Osteocyte (in vitro differentiated cells): ENCODE data around the gene SMAD3. TPM values are rescaled to one million over a fixed set of nuclear protein-coding genes. Genes with fewer than 3 reads are reported as not detected.

Experiments used
- DNase-seq: peaks from one replicate; pipeline ENCODE4 v3.0.0; 2021; ENCODE audit warnings: mixed read lengths; ENCODE audit not compliant: unreplicated experiment; ENCODE audit errors: extremely low spot score
- H3K27ac Mint-ChIP-seq: one replicate; pipeline ENCODE4 v1.8.0; 2021; ENCODE audit warnings: mild to moderate bottlenecking, mixed read lengths; ENCODE audit not compliant: unreplicated experiment
- H3K27me3 Mint-ChIP-seq: one replicate; pipeline ENCODE4 v1.8.0; 2021; ENCODE audit warnings: mixed read lengths; ENCODE audit not compliant: unreplicated experiment
- H3K36me3 Mint-ChIP-seq: one replicate; pipeline ENCODE4 v1.8.0; 2021; ENCODE audit warnings: mixed read lengths; ENCODE audit not compliant: unreplicated experiment
- H3K4me1 Mint-ChIP-seq: one replicate; pipeline ENCODE4 v1.8.0; 2021; ENCODE audit warnings: mixed read lengths; ENCODE audit not compliant: unreplicated experiment
- H3K4me3 Mint-ChIP-seq: one replicate; pipeline ENCODE4 v1.8.0; 2021; ENCODE audit warnings: mild to moderate bottlenecking, moderate library complexity, mixed read lengths; ENCODE audit not compliant: unreplicated experiment
- H3K9me3 Mint-ChIP-seq: one replicate; pipeline ENCODE4 v1.8.0; 2021; ENCODE audit warnings: mixed read lengths; ENCODE audit not compliant: unreplicated experiment
- CTCF ChIP-seq: fragments of 200-600 bp; sonication (generic); IDR thresholded peaks from 2 replicates; pipeline ENCODE4 v1.5.0; 2021; ENCODE audit warnings: antibody characterized with exemption, mild to moderate bottlenecking, moderate library complexity
- total RNA-seq: library from RNA; stranded (reverse); gene quantifications from 2 replicates; pipeline ENCODE4 v1.2.1, GENCODE V29; 2021

SMAD3 gene
- total RNA-seq, 1 donor from 2014 or later: 39.7 TPM

GRCh38 chr15:67166280-67167009 lies 101.0 kb downstream of the SMAD3 start:
- H3K27ac Mint-ChIP-seq: peak overlapping the region; percentile 87
- H3K9me3 Mint-ChIP-seq: no peaks in the 10 kb centered on the region
- no peak for TF ChIP-seq CTCF
- H3K4me1 Mint-ChIP-seq: peaks cover 61% of the 10 kb centered on the region
- no peak for DNase-seq
- no peaks in the 10 kb centered on the region for H3K27me3 Mint-ChIP-seq
- peak overlapping the region; percentile 22 for H3K4me3 Mint-ChIP-seq
- H3K36me3 Mint-ChIP-seq: peaks cover 32% of the 10 kb centered on the region

- no peak overlapping the region for H3K4me3 Mint-ChIP-seq
- peaks cover 60% of the 10 kb centered on the region for H3K4me1 Mint-ChIP-seq
- H3K27ac Mint-ChIP-seq: peak overlapping the region; percentile 27
- no peaks in the 10 kb centered on the region for H3K27me3 Mint-ChIP-seq
- DNase-seq: no peak
- TF ChIP-seq CTCF: no peak
- no peaks in the 10 kb centered on the region for H3K9me3 Mint-ChIP-seq
- peaks cover 34% of the 10 kb centered on the region for H3K36me3 Mint-ChIP-seq
Measured at GRCh38 chr15:67167091-67167490, 101.7 kb downstream of the SMAD3 start.

- TF ChIP-seq CTCF: no peak
- DNase-seq: no peak
- Mint-ChIP-seq H3K27ac (no peak overlapping the region), H3K27me3 (no peaks in the 10 kb centered on the region), H3K36me3 (peaks cover 47% of the 10 kb centered on the region), H3K4me1 (peaks cover 53% of the 10 kb centered on the region), H3K4me3 (no peak overlapping the region), H3K9me3 (no peaks in the 10 kb centered on the region)
Measured at GRCh38 chr15:67168694-67169093, 103.3 kb downstream of the SMAD3 start.

GRCh38 chr15:67170143-67170925 lies 104.9 kb downstream of the SMAD3 start:
- Mint-ChIP-seq H3K9me3 (no peaks in the 10 kb centered on the region), H3K27me3 (no peaks in the 10 kb centered on the region), H3K4me1 (peaks cover 53% of the 10 kb centered on the region), H3K36me3 (peaks cover 56% of the 10 kb centered on the region), H3K4me3 (no peak overlapping the region), H3K27ac (no peak overlapping the region)
- DNase-seq: no peak
- no peak for TF ChIP-seq CTCF

GRCh38 chr15:67171471-67171870 lies 106.1 kb downstream of the SMAD3 start:
- Mint-ChIP-seq H3K4me1 (peaks cover 53% of the 10 kb centered on the region), H3K9me3 (no peaks in the 10 kb centered on the region), H3K27ac (no peak overlapping the region), H3K36me3 (peaks cover 62% of the 10 kb centered on the region), H3K27me3 (no peaks in the 10 kb centered on the region), H3K4me3 (no peak overlapping the region)
- DNase-seq: no peak
- TF ChIP-seq CTCF: no peak
